Brain pericyte (primary cell): Measurements from ENCODE around the gene VSIG8.

ENCODE experiments used
- DNase-seq: peaks from one replicate; pipeline ENCODE4 v3.0.0-alpha.2; 2012; ENCODE audit warnings: low read depth, low spot score

Gene VSIG8

DNA sequence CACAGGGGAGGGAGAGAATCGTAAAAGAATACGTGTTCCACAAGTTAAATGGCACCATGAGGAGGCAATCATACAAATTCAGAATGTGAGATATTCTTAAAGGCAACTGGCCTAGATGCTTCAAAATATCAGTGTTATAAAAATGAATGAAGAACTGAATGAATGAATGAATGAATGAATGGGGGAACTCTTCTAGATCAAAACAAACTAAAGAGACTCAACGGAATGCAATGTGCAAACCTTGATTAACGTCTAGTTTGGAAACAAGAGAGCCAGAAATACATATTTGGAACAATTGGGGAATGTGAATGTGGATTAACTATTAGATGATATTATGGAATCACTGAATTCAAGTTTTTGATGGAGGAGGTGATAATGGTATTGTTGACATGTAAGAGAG lies 20.7 kb upstream of the VSIG8 start:
- DNase-seq = no peak

GRCh38 chr1:159882527-159882862 lies 20.0 kb upstream of the VSIG8 start:
- DNase-seq = no peak

DNA sequence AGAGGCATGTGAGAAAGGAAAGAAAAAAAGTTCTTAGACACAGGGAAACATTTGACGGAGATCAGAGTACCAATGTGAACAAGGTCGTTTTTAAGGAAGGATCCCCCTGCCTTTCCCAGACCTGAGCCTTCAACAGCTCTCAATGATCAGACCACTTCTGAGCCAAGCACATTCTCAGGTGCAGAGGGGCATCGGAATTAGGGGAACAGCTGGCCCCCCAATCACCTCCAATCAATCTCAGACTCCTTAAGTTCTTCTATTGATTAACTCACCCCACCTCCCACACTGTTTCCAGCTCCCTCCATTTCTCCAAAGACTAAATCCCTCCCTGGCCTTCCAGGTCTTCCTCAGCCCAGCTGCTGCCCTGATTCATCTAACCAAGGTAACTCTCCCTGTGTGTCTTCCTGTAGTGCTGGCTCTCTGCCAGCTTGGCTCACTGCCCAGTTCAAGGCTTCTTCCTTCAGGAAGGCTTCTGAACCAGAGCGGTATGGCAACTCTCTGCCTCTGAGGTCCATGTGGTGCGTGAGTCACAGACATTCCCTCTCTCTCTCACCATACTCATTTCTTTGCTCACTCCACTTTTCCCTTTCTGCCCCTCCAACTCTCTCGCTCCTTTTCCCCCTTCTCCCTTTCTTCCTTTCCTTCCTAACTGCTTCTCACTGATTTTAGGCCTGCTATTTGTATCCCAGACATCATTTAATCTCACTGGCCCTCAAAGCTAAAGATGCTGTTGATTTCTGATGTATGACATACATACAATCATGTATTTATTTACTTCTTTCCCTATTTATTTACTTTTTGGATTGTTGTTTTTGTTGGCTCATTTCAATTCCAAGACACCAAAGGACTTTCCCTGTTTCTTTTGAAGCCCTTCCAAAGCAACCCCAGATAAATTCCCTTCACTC lies 19.4 kb upstream of the VSIG8 start:
- DNase-seq = peak; percentile 84

GRCh38 chr1:159880430-159880829 lies 18.0 kb upstream of the VSIG8 start:
- no peak for DNase-seq

- no peak for DNase-seq
Observed at GRCh38 chr1:159879977-159880376, 17.5 kb upstream of the VSIG8 start.

DNA sequence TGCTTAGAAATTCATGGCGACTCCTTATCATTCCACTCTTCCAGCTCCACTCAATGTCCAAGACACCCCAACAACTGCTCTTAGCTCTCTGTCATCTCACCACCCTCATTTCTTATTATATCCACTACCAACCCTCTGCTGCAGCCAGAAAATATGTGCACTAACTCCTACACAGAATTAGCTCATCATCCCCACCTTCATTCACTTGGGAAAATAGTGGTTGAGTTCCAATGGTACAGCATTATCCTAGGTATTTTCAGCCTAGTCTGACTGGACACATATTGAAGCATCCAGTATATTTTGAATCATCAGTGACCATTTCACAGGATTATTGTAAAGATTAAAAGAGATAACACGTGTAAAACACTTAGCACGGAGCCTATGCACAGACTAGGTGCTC lies 16.7 kb upstream of the VSIG8 start:
- DNase-seq = no peak

DNA sequence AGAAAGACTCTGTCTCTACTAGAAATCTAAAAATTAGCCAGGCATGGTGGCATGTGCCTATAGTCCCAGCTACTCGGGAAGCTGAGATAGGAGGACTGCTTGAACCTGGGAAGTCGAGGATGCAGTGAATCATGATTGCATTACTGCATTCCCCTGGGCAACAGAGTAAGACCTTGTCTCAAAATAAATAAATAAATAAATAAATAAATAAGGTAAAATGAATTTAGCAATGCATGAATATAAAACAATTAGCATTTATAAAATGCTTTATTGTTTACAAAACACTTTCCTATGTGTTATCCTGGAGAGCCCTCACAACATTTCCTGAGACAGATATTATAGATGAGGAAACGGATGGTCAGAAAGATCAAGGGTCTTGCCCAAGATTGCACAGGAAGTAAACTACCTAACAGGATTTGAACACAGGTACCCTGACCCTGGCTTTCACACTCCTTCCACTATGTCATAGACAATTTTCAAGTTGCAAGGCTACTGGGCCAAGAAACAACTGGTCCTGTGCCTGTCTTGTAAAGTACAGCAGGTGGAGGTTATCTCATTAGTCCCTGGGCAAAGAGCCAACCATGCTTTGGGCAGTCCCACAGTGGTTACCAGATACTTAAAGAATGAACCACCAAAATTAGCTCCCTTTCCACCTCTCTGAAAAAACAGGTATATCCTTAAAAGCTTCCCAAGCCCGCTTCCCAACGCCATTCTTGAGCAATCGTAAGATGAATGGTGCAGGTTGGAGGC lies 15.4 kb upstream of the VSIG8 start:
- no peak for DNase-seq

DNA sequence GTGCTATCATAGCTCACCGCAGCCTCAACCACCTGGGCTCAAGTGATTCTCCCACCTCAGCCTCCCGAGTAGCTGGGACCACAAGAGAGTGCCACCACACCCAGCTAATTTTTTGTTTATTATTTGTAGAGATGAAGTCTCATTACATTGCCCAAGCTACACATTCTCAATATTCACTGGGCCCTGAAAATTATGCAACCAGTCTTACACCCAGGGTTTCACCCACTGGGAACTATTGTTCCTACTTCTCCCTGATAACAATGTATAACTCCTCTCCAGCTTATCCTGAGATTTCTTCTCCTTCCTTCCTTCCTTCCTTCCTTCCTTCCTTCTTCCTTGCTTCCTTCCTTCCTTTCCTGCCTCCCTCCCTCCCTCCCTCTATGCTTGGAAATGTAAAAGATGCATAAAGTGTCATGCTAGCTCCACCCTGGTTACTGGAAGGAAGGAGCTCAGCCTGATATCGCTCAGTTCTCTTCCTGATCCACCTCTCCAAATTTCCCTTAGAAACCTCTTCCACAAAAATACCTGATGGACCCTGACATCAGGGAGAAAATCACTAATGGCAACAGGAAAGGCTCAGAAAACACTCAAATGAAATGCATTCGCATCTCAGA lies 11.2 kb upstream of the VSIG8 start:
- DNase-seq = no peak

GRCh38 chr1:159872891-159873290 lies 10.4 kb upstream of the VSIG8 start:
- no peak for DNase-seq

DNA sequence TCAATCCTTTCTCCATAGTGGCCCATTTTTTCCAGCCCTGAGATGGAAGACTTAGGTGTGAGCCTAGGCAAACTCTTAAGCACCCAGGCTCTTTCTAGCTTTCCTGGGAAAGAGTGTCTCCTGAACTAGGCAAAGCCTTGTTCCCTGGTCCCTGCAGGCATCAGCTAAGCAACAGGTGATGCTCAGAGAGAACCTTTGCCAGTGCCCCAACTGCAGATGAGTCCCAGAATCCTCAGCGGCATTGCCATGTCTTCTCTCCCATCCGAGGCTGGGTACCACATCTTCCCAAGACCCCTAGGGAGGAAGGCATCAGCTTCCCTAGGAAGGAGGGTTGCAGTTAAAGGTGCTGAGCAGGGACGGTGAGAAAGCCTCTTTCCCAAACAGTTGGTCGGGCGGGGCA lies 8.2 kb upstream of the VSIG8 start:
- no peak for DNase-seq

DNA sequence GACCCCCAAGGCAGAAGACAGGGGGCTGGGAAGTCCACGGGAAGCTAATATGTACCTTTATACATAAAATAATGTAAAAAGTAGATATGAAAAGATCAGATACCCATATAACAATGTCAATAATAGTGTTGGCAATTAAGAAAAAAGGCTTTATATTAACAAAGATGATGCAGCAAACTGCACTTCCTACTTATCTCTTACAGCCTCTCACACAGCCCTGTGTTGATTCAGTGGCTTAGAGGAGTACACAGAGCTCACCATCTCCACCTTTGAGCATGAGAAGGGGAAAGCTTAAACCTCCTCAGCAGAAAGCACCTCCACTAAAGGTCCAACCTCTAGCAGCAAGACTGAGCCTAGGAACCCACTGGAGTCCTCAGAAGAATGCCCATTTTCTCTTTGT lies 7.2 kb upstream of the VSIG8 start:
- no peak for DNase-seq

GRCh38 chr1:159869173-159869572 lies 6.7 kb upstream of the VSIG8 start:
- peak; percentile 21 for DNase-seq

GRCh38 chr1:159868766-159869165 lies 6.3 kb upstream of the VSIG8 start:
- DNase-seq = no peak

- DNase-seq = no peak
Observed at GRCh38 chr1:159867664-159868026, 5.2 kb upstream of the VSIG8 start.

DNA sequence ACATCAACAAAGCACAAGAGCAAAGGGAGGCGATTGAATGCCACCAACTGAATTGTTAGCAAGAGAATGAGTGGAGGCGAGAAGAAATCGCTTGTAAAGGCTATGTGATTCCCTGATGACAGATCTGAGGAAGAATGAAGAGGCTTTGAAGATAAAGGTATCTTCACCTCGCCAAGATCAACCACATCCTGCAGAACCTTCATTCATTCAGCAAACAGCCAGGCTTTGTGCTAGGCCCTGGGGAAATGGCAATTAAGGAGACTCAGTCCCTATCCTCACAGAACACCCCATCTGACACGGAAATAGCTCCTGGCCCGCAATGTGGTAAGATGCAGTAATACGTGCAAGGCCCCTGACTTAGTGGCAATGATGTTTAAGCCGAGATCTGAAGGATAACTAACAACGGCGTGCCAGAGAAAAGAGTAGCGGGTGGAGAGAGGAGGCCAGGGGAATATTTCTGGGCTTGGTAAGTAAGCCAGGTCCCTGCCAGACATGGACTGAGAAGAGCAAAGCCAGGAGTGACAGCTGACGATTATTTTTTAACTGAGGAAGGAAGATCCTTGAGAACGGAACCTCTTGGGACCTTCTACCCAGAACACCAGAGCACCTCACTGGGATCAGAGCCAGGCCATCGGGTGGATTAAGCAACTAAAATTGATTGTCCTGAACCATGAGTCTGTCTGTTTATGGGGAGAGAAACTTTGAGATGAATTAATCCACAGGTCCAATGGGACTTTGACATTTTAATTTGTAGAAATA lies 4.6 kb upstream of the VSIG8 start:
- no peak for DNase-seq

GRCh38 chr1:159866066-159866465 lies 3.6 kb upstream of the VSIG8 start:
- DNase-seq = no peak

DNA sequence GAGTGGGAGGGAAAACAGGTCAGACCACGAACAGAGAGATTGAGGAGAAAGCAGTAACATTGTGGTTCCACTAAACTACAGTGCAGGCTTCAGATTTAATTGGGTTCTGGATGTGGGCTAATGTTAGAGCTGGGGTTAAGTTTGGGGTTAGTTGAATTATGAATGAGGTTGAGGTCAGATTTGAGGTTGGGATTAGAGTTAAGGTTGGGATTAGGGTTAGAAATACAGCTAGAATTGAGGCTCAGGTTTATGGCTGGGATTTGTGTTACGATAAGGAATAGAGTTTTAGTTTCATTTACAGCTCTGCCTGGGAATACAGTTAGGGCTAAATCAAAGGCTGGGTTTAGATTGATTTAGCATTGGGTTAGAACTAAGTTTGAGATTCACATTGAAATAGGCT lies 1.8 kb upstream of the VSIG8 start:
- no peak for DNase-seq

- DNase-seq = no peak
Observed at GRCh38 chr1:159862031-159862430, 426 bp downstream of the VSIG8 start.

DNA sequence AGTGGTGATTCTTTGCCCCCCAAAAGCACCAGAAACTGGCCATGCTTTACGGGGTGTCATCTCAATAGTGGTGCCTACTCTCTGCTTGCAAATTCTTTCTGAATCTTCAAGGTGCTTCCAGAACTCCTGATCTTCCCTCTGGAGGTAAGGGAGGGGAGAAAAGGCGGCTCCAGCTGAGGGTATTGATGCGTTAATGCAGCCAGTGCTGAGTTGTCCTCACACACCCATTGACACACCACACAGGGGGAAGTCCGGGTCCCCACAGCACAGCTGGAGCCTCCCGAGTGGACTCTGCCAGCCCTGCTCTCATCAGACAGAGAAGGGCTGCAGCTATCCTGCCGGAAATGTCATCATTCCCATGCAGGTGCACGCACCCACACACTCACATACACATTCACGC lies 1.2 kb downstream of the VSIG8 start:
- DNase-seq = no peak

- DNase-seq = no peak
Observed at GRCh38 chr1:159860456-159860855, 2.0 kb downstream of the VSIG8 start.

DNA sequence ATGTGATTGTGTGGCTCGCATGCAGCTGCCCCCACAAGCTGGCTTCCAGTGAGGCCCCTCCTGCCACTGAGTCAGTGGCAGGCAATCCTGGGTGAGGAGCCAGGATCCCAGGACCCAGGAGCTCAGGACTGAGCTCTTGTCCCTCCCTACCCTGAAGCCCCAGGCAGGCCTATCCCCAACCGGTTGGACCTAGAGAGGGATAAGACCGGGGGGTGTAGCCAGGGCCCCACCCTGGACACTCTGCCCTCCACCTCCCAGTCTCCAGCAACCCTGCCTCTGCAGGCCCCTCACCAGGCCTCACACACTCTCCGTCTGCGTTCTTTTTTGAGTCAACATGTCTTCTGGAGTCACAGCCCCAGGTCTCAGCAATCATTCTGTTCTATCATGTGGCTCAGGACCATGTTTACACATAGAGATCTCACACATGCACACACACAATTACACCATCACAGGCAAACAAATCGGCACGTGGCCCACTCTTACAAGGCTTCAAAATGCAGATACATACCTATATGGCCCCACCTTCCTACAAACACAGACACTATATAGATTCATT lies 2.6 kb downstream of the VSIG8 start:
- no peak for DNase-seq

- DNase-seq = no peak
Observed at GRCh38 chr1:159857889-159858288, 4.6 kb downstream of the VSIG8 start.
